CD4-positive, alpha-beta T cell treated with Interleukin-21 for 1 hour (primary cell): ENCODE measurements around the gene RMDN2.

Source experiments
- DNase-seq: peaks from one replicate; pipeline ENCODE4 v3.0.0-alpha.2; 2020

The RMDN2 gene

GRCh38 chr2:38057651-38058410 lies 132.7 kb downstream of the RMDN2 start:
- DNase-seq: no peak

GRCh38 chr2:38060236-38061018 lies 135.3 kb downstream of the RMDN2 start:
- DNase-seq: no peak

GRCh38 chr2:38064801-38065501 lies 139.9 kb downstream of the RMDN2 start:
- no peak for DNase-seq

- DNase-seq: no peak
These were observed 140.5 kb downstream of the RMDN2 start for GRCh38 chr2:38065502-38066135.

- no peak for DNase-seq
These were observed 141.5 kb downstream of the RMDN2 start for GRCh38 chr2:38066421-38067115.
